Spinal cord (tissue), 10 donors: ENCODE data around the gene PRRG4. TPM values are rescaled to one million over a fixed set of nuclear protein-coding genes. Genes with fewer than 3 reads are reported as not detected.
"Not testable (repeated sequence)": the region's sequence is repeated elsewhere in the genome, so short reads cannot be mapped to it uniquely, and the experiment has no call there.

Experiments used
- DNase-seq, 6 donors: peaks; one replicate each; pipeline versions ENCODE4 v3.0.0 to v3.0.0-alpha.2; 2013 to 2015; ENCODE audit warnings: low spot score in 6 of 6, low read depth in 4 of 6
- H3K27ac ChIP-seq: one replicate; pipeline ENCODE4 v1.5.1; 2013; ENCODE audit warnings: low read depth, low read length, control low read depth
- H3K27me3 ChIP-seq: one replicate; pipeline ENCODE4 v1.6.1; 2013; ENCODE audit warnings: low read length; ENCODE audit not compliant: control insufficient read depth, insufficient read depth
- H3K36me3 ChIP-seq: one replicate; pipeline ENCODE4 v1.6.1; 2013; ENCODE audit warnings: low read length; ENCODE audit not compliant: control insufficient read depth, insufficient read depth
- H3K4me1 ChIP-seq: one replicate; pipeline ENCODE4 v1.6.1; 2013; ENCODE audit warnings: low read length; ENCODE audit not compliant: control insufficient read depth, insufficient read depth
- H3K4me3 ChIP-seq: one replicate; pipeline ENCODE4 v1.5.1; 2013; ENCODE audit warnings: low read depth, low read length, control low read depth
- H3K9me3 ChIP-seq: one replicate; pipeline ENCODE4 v1.6.1; 2013; ENCODE audit warnings: low read length; ENCODE audit not compliant: control insufficient read depth, insufficient read depth
- whole genome bisulfite sequencing: methylation state at CpG from one replicate; pipeline ENCODE4 v1.1.5; 2013; ENCODE audit warnings: missing lambda C conversion rate; ENCODE audit not compliant: insufficient coverage; 5-methylcytosine and 5-hydroxymethylcytosine counted together
- long read RNA-seq, 4 donors: transcript quantifications; one replicate each; lab custom pipeline, GENCODE V29; 2026
- polyA plus RNA-seq, 2 donors: library from polyadenylated mRNA; unstranded; fragments of 120-200 nt; gene quantifications; one replicate each; pipeline ENCODE4 v1.2.1, GENCODE V29; 2013; ENCODE audit not compliant: insufficient read length in 2 of 2
- total RNA-seq, 2 donors: library from RNA; depleted of rRNA in 1 of 2; stranded (reverse); fragments of 120-200 nt in 1 of 2; fragments of >200 nt in 1 of 2; gene quantifications; one replicate each; pipeline versions ENCODE4 v1.2.3 to v1.2.4, GENCODE V29; 2013 to 2014
- donor health status: healthy.

PRRG4 gene
- total RNA-seq (1 to 10 TPM in 1 of 2 donors, under 1 TPM in 1; 0.61 to 1.6 TPM), polyA plus RNA-seq (under 1 TPM; 0.84 to 0.98 TPM)
- long read RNA-seq, donor 1, result 0 reads
- long read RNA-seq, donor 2, result 0 reads
- long read RNA-seq, donor 3, full-length matches to known transcripts, result 1 of 1 reads
- long read RNA-seq, donor 3, partial matches to known transcripts, result 0 of 1 reads
- long read RNA-seq, donor 3, other reads (novel, unspliced or antisense), result 0 of 1 reads
- long read RNA-seq, donor 4, full-length matches to known transcripts, result 1 of 1 reads
- long read RNA-seq, donor 4, partial matches to known transcripts, result 0 of 1 reads
- long read RNA-seq, donor 4, other reads (novel, unspliced or antisense), result 0 of 1 reads

DNA sequence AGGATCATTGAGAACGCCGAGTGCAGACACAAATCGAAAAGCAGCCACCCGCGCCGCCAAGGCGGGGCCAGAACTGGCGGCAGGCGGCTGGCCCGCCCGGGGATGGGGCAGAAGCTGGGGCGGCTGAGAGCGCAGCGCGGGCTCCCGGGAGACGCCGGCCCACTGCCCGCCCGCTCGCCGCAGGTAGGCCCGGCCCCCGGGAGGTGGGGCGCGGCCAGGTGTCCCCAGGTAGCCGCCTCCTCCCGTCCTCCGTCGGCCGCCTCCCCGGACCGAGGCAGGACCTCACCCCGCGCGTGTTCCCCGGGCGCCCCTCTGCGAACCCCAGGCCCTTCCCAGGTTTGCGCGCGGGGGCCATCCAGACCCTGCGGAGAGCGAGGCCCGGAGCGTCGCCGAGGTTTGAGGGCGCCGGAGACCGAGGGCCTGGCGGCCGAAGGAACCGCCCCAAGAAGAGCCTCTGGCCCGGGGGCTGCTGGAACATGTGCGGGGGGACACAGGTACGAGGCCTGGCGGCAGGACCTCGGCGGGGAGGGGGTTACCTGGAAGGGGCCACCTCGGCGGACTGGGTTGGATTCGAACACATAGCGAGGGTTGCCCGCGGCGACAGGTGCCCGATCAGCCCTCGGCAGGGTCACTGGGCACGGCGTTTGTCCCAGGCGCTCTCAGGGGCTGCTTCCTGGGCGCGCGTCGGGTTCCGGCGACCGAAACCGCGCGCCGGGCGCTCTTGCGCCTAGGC is at the start of gene PRRG4:
TSS of gene PRRG4 (plus strand) at position 248 of the 733 bp plus-strand sequence. CDS start 603 bp downstream, outside the sequence.
- Histone ChIP-seq H3K36me3 (no peaks in the 10 kb centered on the region), H3K27ac (no peak within 1 kb of the TSS), H3K4me3 (peak within 1 kb of the TSS; percentile 53), H3K27me3 (peaks cover 29% of the 10 kb centered on the region), H3K9me3 (no peaks in the 10 kb centered on the region), H3K4me1 (peaks cover 8% of the 10 kb centered on the region)
- peak in 3 of 6 donors; percentile 1 to 57 (median 57) for DNase-seq
- 1% methylated on average over 85 of the region's 85 CpGs for WGBS

DNA sequence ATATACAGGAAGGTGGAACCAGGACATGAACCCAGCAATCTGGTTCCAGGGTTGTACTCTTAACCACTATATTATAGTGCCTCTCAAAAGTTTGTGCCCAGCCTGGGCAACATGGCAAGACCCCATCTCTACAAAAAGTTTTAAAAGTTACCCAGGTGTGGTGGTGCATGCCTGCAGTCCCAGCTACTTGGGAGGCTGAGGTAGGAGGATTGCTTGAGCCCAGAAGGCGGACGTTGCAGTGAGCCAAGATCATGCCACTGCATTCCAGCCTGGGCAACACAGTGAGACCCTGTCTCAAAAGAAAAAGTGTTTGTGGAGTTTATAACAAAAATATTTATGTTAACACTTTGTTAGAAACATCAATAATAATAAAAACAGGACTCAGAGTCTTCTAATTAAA is 48.9 kb upstream of the PRRG4 start:
- not testable (repeated sequence) for H3K36me3 ChIP-seq, H3K27ac ChIP-seq, DNase-seq, H3K4me3 ChIP-seq, H3K9me3 ChIP-seq, H3K27me3 ChIP-seq, H3K4me1 ChIP-seq
- WGBS, result no CpG with 5 or more reads among the region's 2 CpGs

DNA sequence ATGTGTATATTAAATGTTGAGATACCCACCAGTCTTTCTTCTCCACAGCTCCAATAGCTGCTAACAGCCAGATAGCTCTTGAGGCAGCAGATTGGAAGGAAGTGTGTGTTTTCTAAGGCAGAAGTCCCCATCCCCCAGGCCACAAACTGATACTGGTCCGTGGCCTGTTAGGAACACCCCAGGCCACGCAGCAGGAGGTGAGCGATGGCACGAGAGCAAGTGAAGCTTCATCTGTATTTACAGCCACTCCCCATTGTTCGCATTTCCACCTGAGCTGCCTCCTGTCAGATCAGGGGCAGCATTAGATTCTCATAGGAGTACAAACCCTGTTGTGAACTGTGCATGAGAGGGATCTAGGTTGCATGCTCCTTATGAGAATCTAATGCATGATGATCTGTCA is 48.0 kb upstream of the PRRG4 start:
- H3K36me3 ChIP-seq, result no peaks in the 10 kb centered on the region
- no peaks in the 10 kb centered on the region for H3K9me3 ChIP-seq
- no peak overlapping the region for H3K27ac ChIP-seq
- no peaks in the 10 kb centered on the region for H3K4me1 ChIP-seq
- H3K27me3 ChIP-seq, result no peaks in the 10 kb centered on the region
- no peak overlapping the region for H3K4me3 ChIP-seq
- no peak for DNase-seq
- WGBS, result 100% methylated on average over 1 of the region's 5 CpGs

DNA sequence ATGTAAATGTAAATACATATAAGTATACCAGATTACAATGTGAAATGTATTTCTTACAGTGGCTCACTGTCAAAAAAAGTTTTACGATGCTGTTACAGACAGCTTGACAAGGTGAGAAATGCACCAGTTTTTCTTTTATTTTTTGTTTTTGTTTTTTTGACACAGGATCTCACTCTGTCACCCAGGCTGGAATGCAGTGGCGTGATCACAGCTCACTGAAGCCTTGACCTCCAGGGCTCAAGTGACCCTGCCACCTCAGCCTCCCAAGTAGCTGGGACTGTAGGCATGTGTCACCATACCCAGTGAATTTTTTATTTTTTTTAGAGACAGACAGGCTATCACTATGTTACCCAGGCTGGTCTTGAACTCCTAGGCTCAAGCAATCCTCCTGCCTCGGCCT is 44.5 kb upstream of the PRRG4 start:
- Histone ChIP-seq H3K27ac (no peak overlapping the region), H3K9me3 (no peaks in the 10 kb centered on the region), H3K36me3 (no peaks in the 10 kb centered on the region), H3K4me3 (no peak overlapping the region), H3K27me3 (no peaks in the 10 kb centered on the region), H3K4me1 (no peaks in the 10 kb centered on the region)
- DNase-seq, result no peak
- WGBS, result 97% methylated on average over 3 of the region's 3 CpGs

DNA sequence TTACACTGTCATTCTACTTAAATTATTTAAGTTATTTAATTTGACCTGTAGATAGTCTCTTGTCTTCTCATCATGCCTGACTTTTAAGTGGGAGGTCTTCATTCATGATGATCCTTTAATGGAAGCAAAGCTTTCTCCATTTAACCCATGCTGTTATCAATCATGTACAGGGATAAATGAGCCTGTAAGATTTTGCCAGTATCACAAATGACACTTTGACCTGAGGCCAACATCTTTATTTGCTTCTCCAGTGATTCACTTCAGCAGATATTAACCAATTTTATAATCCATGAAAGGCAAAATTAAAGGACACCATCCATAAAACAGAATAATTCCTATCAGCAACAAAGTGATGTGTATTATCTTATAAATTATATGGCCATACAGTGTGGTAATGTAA is 42.9 kb upstream of the PRRG4 start:
- no peaks in the 10 kb centered on the region for H3K27me3 ChIP-seq
- H3K36me3 ChIP-seq, result no peaks in the 10 kb centered on the region
- no peaks in the 10 kb centered on the region for H3K4me1 ChIP-seq
- no peak overlapping the region for H3K27ac ChIP-seq
- no peaks in the 10 kb centered on the region for H3K9me3 ChIP-seq
- H3K4me3 ChIP-seq, result no peak overlapping the region
- DNase-seq, result peak in 1 of 6 donors; percentile 71

DNA sequence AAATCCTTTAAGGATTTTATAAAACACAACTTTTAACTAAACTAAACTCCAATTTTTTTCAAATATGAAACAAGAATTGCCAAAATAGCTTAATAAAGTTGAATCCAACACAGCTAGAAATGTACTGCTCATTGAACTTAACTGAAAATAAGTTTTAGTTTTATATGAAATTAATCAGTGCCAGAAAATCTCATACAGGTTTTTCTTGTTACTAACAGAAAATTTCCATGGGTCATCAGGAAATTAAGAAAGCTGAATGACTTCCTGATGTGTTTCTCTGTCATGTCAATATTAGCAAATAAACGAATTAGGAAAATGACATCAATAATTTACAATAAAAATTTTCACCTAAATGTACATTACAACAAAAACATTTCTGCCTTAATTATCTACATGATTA is 38.8 kb upstream of the PRRG4 start:
- no peaks in the 10 kb centered on the region for H3K36me3 ChIP-seq
- peaks cover 5% of the 10 kb centered on the region for H3K27me3 ChIP-seq
- H3K4me1 ChIP-seq, result no peaks in the 10 kb centered on the region
- no peak overlapping the region for H3K4me3 ChIP-seq
- no CpG with 5 or more reads among the region's 1 CpG for WGBS
- no peak overlapping the region for H3K27ac ChIP-seq
- H3K9me3 ChIP-seq, result no peaks in the 10 kb centered on the region
- DNase-seq, result no peak

DNA sequence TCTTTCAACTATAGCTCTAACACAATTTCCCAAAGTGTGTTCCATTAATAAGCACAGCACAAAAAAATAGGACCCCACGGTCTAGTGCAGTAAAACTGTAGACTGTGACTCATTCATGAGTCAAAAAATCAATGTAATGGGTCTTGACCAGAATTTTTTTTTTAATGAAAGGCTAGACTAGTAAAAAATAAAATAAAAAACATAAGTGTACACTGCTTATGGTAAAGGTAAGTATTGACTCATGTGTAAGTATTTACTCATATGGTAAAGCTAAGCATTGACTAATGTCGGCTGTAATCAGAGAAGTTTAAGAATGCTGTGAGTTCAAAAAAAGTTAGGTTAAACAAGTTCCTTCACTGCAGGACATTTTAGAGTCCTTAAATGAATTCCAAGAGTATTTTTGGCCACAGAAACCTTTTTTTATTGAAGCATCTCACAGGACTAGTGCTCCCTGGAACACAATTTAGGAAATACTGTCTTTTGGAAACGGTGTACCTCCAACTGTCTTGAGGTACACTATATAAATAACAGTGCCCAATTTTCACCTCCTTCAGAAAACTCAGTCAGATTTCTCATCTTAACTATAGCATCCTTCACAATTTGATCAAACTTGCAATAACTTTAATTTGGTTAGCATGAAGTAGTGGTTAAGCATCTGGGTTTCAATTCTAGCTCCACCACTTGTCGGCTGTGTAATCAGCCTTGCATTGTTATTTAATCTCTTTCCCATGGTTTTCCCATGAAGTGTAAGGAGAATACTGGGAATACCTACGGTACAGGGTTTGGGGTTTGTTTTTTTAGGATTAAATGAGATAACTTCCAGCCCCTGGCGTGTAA is 37.4 kb upstream of the PRRG4 start:
- H3K4me3 ChIP-seq, result no peak overlapping the region
- H3K27ac ChIP-seq, result no peak overlapping the region
- no CpG with 5 or more reads among the region's 6 CpGs for WGBS
- no peaks in the 10 kb centered on the region for H3K36me3 ChIP-seq
- H3K27me3 ChIP-seq, result peaks cover 5% of the 10 kb centered on the region
- no peaks in the 10 kb centered on the region for H3K9me3 ChIP-seq
- no peak for DNase-seq
- H3K4me1 ChIP-seq, result no peaks in the 10 kb centered on the region

DNA sequence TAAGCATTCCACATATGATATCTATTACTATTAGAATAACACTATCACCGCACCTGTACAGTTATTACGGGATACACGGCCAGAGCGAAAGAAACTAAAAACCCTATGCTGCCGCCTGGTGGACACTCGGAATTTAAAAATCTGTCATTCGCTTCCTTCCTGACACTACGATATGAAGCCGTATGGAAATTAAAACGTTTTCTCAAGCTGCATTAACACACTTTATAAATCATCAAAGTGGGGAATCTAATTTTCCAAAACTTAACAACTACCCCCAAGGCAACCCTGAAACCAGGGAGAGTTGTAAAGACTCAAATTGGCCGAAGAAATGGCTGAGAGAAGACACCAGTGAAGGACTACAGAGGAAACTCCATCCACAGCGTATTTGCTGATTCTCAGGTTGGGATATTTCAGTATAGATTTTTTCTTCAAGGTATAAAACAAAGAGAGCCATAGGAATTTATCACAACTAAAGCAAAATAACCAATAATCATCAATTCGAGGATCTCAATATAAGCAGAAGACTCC is 36.7 kb upstream of the PRRG4 start:
- H3K4me1 ChIP-seq, result no peaks in the 10 kb centered on the region
- H3K27ac ChIP-seq, result no peak overlapping the region
- H3K9me3 ChIP-seq, result no peaks in the 10 kb centered on the region
- H3K36me3 ChIP-seq, result no peaks in the 10 kb centered on the region
- DNase-seq, result peak; percentile 50 to 92 (median 62)
- H3K4me3 ChIP-seq, result no peak overlapping the region
- peaks cover 5% of the 10 kb centered on the region for H3K27me3 ChIP-seq
- WGBS, result 13% methylated on average over 3 of the region's 13 CpGs

DNA sequence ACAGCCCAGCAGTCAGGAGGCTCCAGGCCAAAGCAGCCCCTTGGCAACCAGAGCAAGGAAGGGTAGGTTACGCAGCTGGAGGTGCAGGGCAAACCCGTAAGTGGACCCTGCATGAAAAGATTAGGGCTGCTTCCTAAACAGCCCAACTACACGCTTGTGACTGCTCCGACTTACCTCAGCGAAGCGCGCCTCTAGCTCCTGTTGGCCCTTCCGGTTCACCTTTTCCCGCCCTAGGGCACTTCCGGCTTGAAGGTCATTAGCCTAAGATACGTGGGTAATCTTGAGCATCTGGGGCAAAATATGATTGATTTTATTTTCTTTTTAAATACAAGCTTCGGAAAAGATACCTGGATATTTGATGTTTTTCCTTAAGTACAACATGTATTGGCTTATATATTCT is 35.3 kb upstream of the PRRG4 start, which contains the start of gene CCDC73:
TSS of gene CCDC73 (minus strand) at position 224 of the 400 bp plus-strand sequence. CDS start 34,419 bp downstream, outside the sequence.
- no peaks in the 10 kb centered on the region for H3K9me3 ChIP-seq
- DNase-seq, result no peak
- no peak within 1 kb of the TSS for H3K27ac ChIP-seq
- peaks cover 5% of the 10 kb centered on the region for H3K27me3 ChIP-seq
- WGBS, result 96% methylated on average over 7 of the region's 12 CpGs
- H3K4me1 ChIP-seq, result no peaks in the 10 kb centered on the region
- H3K36me3 ChIP-seq, result no peaks in the 10 kb centered on the region
- no peak within 1 kb of the TSS for H3K4me3 ChIP-seq
